ENCODE measurements around the gene SBF2. TPM values are rescaled to one million over a fixed set of nuclear protein-coding genes. Genes with fewer than 3 reads are reported as not detected.
"Not testable (repeated sequence)": the region's sequence is repeated elsewhere in the genome, so short reads cannot be mapped to it uniquely, and the experiment has no call there.

Gene SBF2
- polyA plus RNA-seq, 1 donor from 2014 or later: 53.4 TPM

DNA sequence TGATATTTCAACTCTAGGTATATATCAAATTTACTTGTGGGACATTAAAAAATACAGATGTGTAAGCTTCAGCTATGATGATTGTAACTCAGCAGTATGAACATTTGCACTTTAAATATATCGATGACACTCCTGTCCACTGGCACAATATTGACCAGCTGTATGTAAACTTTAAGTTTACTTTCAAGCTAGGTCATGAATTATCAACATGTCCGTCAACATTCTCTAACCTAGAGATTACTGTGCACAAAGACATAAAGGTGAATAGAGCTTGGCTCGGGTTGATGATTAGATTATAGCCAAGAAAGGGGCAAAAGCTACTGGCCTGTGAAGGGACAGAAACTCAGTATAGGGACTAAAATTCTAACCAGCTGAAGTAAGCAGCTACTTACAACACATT, 343.6 kb downstream of the SBF2 start:
- Histone ChIP-seq H2AFZ (ENCODE audit: low read depth, low read length) (no peak overlapping the region), H3K27me3 (ENCODE audit: insufficient read depth, low read depth, low read length) (no peaks in the 10 kb centered on the region), H3K27ac (ENCODE audit: low read length) (no peak overlapping the region), H3K4me2 (ENCODE audit: low read length) (no peak overlapping the region), H3K9ac (ENCODE audit: low read length) (no peak overlapping the region), H4K20me1 (ENCODE audit: insufficient read depth) (no peaks in the 10 kb centered on the region), H3F3A (ENCODE audit: insufficient read depth, low read length, poor library complexity, severe bottlenecking) (no peaks in the 10 kb centered on the region), H3K79me2 (replicated peaks; ENCODE audit: insufficient read depth, low read length) (no peaks in the 10 kb centered on the region), H3K9me2 (ENCODE audit: insufficient read depth, low read length) (no peaks in the 10 kb centered on the region), H3K4me3 (ENCODE audit: low read length) (no peak overlapping the region), H3K36me3 (ENCODE audit: insufficient read depth, low read length) (no peaks in the 10 kb centered on the region), H3K9me3 (ENCODE audit: low read length) (no peaks in the 10 kb centered on the region)
- TF ChIP-seq EZH2 (IDR thresholded peaks at IDR 0.05; ENCODE audit: borderline replicate concordance, insufficient read depth, low read length, poor library complexity, severe bottlenecking) (no peak), SMC3 (conservative IDR thresholded peaks at IDR 0.05; ENCODE audit: poor library complexity) (no peak), MXI1 (conservative IDR thresholded peaks at IDR 0.05; ENCODE audit: poor library complexity, severe bottlenecking) (no peak), EP300 (conservative IDR thresholded peaks at IDR 0.05; ENCODE audit: poor library complexity, severe bottlenecking) (no peak), RAD21 (conservative IDR thresholded peaks at IDR 0.05) (no peak), CTCF (IDR thresholded peaks at IDR 0.05; ENCODE audit: poor library complexity, severe bottlenecking) (no peak), POLR2AphosphoS5 (IDR thresholded peaks at IDR 0.05) (no peak), TAF1 (IDR thresholded peaks at IDR 0.05; ENCODE audit: low read depth) (no peak)
- TF ChIP-seq, protein P1, sequence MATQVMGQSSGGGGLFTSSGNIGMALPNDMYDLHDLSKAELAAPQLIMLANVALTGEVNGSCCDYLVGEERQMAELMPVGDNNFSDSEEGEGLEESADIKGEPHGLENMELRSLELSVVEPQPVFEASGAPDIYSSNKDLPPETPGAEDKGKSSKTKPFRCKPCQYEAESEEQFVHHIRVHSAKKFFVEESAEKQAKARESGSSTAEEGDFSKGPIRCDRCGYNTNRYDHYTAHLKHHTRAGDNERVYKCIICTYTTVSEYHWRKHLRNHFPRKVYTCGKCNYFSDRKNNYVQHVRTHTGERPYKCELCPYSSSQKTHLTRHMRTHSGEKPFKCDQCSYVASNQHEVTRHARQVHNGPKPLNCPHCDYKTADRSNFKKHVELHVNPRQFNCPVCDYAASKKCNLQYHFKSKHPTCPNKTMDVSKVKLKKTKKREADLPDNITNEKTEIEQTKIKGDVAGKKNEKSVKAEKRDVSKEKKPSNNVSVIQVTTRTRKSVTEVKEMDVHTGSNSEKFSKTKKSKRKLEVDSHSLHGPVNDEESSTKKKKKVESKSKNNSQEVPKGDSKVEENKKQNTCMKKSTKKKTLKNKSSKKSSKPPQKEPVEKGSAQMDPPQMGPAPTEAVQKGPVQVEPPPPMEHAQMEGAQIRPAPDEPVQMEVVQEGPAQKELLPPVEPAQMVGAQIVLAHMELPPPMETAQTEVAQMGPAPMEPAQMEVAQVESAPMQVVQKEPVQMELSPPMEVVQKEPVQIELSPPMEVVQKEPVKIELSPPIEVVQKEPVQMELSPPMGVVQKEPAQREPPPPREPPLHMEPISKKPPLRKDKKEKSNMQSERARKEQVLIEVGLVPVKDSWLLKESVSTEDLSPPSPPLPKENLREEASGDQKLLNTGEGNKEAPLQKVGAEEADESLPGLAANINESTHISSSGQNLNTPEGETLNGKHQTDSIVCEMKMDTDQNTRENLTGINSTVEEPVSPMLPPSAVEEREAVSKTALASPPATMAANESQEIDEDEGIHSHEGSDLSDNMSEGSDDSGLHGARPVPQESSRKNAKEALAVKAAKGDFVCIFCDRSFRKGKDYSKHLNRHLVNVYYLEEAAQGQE (IDR thresholded peaks at IDR 0.05; ENCODE audit: borderline replicate concordance): no peak

DNA sequence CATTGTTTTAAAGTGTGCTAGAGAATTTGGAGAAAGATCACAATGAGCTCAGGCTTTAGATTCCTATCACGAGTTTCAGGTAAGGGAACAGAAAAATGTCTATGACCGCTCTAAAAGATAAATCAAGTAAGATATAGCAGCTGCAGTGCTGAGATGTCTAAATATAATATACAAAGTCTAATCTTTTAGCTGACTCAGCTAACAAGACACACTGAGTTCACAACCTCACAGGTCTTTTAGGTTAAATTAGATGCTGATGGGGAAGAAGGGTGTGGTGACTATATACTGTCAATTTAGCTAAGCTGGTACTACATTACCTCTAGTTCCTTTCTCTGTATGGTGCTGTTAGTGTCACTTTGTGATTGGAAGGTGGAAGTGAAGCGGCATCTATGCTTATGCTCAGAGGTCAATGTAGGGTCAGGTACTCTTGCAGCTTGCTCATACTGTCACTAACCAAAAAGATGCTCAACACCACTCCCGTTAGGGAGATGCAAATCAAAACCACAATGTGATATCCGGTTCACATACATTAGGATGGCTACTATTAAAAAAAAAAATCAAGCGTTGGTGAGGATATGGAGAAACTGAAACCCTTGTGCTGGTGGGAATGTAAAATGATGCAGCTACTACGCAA, 346.7 kb downstream of the SBF2 start:
- H3K27ac ChIP-seq (ENCODE audit: low read length): no peak overlapping the region
- TF ChIP-seq CTCF (IDR thresholded peaks at IDR 0.05; ENCODE audit: poor library complexity, severe bottlenecking) (no peak), MXI1 (conservative IDR thresholded peaks at IDR 0.05; ENCODE audit: poor library complexity, severe bottlenecking) (no peak)
- H4K20me1 ChIP-seq (ENCODE audit: insufficient read depth): no peaks in the 10 kb centered on the region
- no peaks in the 10 kb centered on the region for H3K36me3 ChIP-seq (ENCODE audit: insufficient read depth, low read length)
- H3K79me2 ChIP-seq (replicated peaks; ENCODE audit: insufficient read depth, low read length): no peaks in the 10 kb centered on the region
- H3K9me3 ChIP-seq (ENCODE audit: low read length): no peaks in the 10 kb centered on the region
- no peaks in the 10 kb centered on the region for H3K27me3 ChIP-seq (ENCODE audit: insufficient read depth, low read depth, low read length)
- no peaks in the 10 kb centered on the region for H3K9me2 ChIP-seq (ENCODE audit: insufficient read depth, low read length)
- H2AFZ ChIP-seq (ENCODE audit: low read depth, low read length): no peak overlapping the region
- no peak overlapping the region for H3K4me2 ChIP-seq (ENCODE audit: low read length)
- no peaks in the 10 kb centered on the region for H3F3A ChIP-seq (ENCODE audit: insufficient read depth, low read length, poor library complexity, severe bottlenecking)
- no peak overlapping the region for H3K9ac ChIP-seq (ENCODE audit: low read length)
- H3K4me3 ChIP-seq (ENCODE audit: low read length): no peak overlapping the region

- not testable (repeated sequence) for H4K20me1 ChIP-seq (ENCODE audit: insufficient read depth); H3K36me3 ChIP-seq (ENCODE audit: insufficient read depth, low read length); H3K27me3 ChIP-seq (ENCODE audit: insufficient read depth, low read depth, low read length); H3K27ac ChIP-seq (ENCODE audit: low read length); H3K4me3 ChIP-seq (ENCODE audit: low read length); H3K4me2 ChIP-seq (ENCODE audit: low read length); H3K9ac ChIP-seq (ENCODE audit: low read length); H3K9me3 ChIP-seq (ENCODE audit: low read length); H3K9me2 ChIP-seq (ENCODE audit: insufficient read depth, low read length); H3K79me2 ChIP-seq (replicated peaks; ENCODE audit: insufficient read depth, low read length); H3F3A ChIP-seq (ENCODE audit: insufficient read depth, low read length, poor library complexity, severe bottlenecking); H2AFZ ChIP-seq (ENCODE audit: low read depth, low read length)
Measured at GRCh38 chr11:9945680-9946079, 348.3 kb downstream of the SBF2 start.
